ENCODE data around the gene DNM3. TPM values are rescaled to one million over a fixed set of nuclear protein-coding genes. Genes with fewer than 3 reads are reported as not detected.

Gene DNM3
- total and polyA plus RNA-seq, 2 donors (not counting 3 experiments of a cell fraction or from before 2014, with no cell fraction given): 1.4 to 2.5 TPM

DNA sequence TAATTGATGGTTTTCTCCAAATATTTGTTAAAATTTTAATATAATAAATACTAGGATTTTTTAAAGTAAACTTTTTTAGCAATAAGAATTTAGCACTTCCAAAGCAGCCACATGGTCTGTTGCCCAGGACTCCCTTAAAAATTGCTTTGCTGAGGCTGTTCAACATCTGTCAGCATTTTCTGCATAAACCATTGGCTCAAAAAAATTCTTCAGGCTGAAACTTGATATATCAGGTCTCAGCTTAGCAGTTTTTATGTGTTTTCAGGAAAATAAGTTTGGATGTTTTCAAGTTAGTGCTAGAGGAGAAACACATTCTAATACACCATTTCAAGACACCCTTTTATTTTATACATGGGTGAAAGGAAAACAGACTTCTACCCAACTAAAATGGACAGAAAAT lies 510.0 kb downstream of the DNM3 start:
- no peak for FAIRE-seq
- H3K79me2 ChIP-seq (ENCODE audit: control insufficient read depth, insufficient read depth, low read length): no peaks in the 10 kb centered on the region
- intact Hi-C loops (cut with micrococcal nuclease): no loop called here
- no TSS peak for BruUV-seq (replicated peaks)
- ChIA-PET CTCF (interaction anchor here (0.7 to 2.0 kb wide), 5 partner anchors 8 to 208 kb away, joined by 3 to 9 read pairs (median 3); no protein-coding TSS in a partner anchor), POLR2A (no interaction called here)
- peak overlapping the region; percentile 10 for H3K27ac ChIP-seq (ENCODE audit: insufficient read depth, low read depth, low read length)
- H3K27me3 ChIP-seq (ENCODE audit: control insufficient read depth in 2 of 2, insufficient read depth in 2 of 2, low read length in 2 of 2): no peaks in the 10 kb centered on the region
- dilution Hi-C loops (cut with MboI; ENCODE audit: extremely low pct_ligation_motif_present, low sequenced_read_pairs): no loop called here
- H3K9me3 ChIP-seq (replicated peaks; ENCODE audit: control insufficient read depth, insufficient read depth, low read length): no peaks in the 10 kb centered on the region
- H3K4me1 ChIP-seq (ENCODE audit: control insufficient read depth, extremely low read depth, insufficient read depth, low read length): peaks cover 24% of the 10 kb centered on the region
- H2AFZ ChIP-seq (ENCODE audit: low read depth, low read length): peak overlapping the region; percentile 32
- no peaks in the 10 kb centered on the region for H3K9me1 ChIP-seq (replicated peaks; ENCODE audit: control insufficient read depth, extremely low read depth, insufficient read depth, low read length)
- no peak overlapping the region for H3K4me3 ChIP-seq (replicated peaks in 1 of 3; ENCODE audit: insufficient read depth in 1 of 3, low read depth in 1 of 3, low read length in 3 of 3)
- H3K36me3 ChIP-seq (ENCODE audit: control insufficient read depth in 2 of 2, extremely low read depth in 1 of 2, insufficient read depth in 2 of 2, low read length in 2 of 2): no peaks in the 10 kb centered on the region
- TF ChIP-seq, protein P1, sequence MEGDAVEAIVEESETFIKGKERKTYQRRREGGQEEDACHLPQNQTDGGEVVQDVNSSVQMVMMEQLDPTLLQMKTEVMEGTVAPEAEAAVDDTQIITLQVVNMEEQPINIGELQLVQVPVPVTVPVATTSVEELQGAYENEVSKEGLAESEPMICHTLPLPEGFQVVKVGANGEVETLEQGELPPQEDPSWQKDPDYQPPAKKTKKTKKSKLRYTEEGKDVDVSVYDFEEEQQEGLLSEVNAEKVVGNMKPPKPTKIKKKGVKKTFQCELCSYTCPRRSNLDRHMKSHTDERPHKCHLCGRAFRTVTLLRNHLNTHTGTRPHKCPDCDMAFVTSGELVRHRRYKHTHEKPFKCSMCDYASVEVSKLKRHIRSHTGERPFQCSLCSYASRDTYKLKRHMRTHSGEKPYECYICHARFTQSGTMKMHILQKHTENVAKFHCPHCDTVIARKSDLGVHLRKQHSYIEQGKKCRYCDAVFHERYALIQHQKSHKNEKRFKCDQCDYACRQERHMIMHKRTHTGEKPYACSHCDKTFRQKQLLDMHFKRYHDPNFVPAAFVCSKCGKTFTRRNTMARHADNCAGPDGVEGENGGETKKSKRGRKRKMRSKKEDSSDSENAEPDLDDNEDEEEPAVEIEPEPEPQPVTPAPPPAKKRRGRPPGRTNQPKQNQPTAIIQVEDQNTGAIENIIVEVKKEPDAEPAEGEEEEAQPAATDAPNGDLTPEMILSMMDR (IDR thresholded peaks at IDR 0.05; ENCODE audit: extremely low read depth in 1 of 2, insufficient read depth in 1 of 2, low read depth in 1 of 2, low read length in 2 of 2): no peak
- TF ChIP-seq MYC (IDR thresholded peaks at IDR 0.05; ENCODE audit: low read depth, low read length): no peak
- no peak for TF ChIP-seq JUN (IDR thresholded peaks at IDR 0.05; ENCODE audit: borderline replicate concordance, insufficient read depth, insufficient read length, low read depth)
- no peak for TF ChIP-seq EZH2 (IDR thresholded peaks at IDR 0.05; ENCODE audit: borderline replicate concordance, low read depth, low read length, severe bottlenecking)
- no peak for TF ChIP-seq POLR2AphosphoS5 (IDR thresholded peaks at IDR 0.05; ENCODE audit: insufficient read depth, low read depth, low read length)
- no peak for TF ChIP-seq MAX (IDR thresholded peaks at IDR 0.05; ENCODE audit: insufficient read depth, insufficient read length)
- TF ChIP-seq POLR2A (IDR thresholded peaks at IDR 0.05; ENCODE audit: low read depth, low read length): no peak
- no peak for TF ChIP-seq GATA2 (IDR thresholded peaks at IDR 0.05; ENCODE audit: insufficient read depth, insufficient read length, low read depth, low read length)
- no peak for TF ChIP-seq FOS (IDR thresholded peaks at IDR 0.05; ENCODE audit: borderline replicate concordance, insufficient read depth, low read length)
- H3K9ac ChIP-seq (replicated peaks; ENCODE audit: extremely low read depth, insufficient read depth, low read length): no peak overlapping the region
- DNase-seq (ENCODE audit: low read depth, low spot score): no peak
- H3K4me2 ChIP-seq (ENCODE audit: insufficient read depth, low read length): peak overlapping the region; percentile 59
- no peaks in the 10 kb centered on the region for H4K20me1 ChIP-seq (replicated peaks; ENCODE audit: control insufficient read depth, extremely low read depth, insufficient read depth, low read length)
